Loucy (cell line): ENCODE results near the gene CTSW.

Source experiments
- H2AFZ ChIP-seq: fragments of 200-600 bp; sonication (generic); 2 replicates; pipeline ENCODE4 v1.6.0; 2016; ENCODE audit warnings: antibody characterized with exemption, mild to moderate bottlenecking, low read length, moderate library complexity
- H3F3A ChIP-seq: fragments of 200-600 bp; 2 replicates; pipeline ENCODE4 v1.6.0; 2016; ENCODE audit warnings: antibody characterized with exemption, low read depth, mild to moderate bottlenecking
- H3K27me3 ChIP-seq: fragments of 200-600 bp; sonication (generic); 2 replicates; pipeline ENCODE4 v1.6.1; 2014; ENCODE audit warnings: low read length, mild to moderate bottlenecking; ENCODE audit not compliant: insufficient read depth, poor library complexity, severe bottlenecking
- H3K36me3 ChIP-seq: fragments of 200-600 bp; sonication (generic); 2 replicates; pipeline ENCODE4 v1.6.1; 2016; ENCODE audit warnings: low read length; ENCODE audit not compliant: insufficient read depth
- H3K4me1 ChIP-seq: fragments of 200-600 bp; sonication (generic); 2 replicates; pipeline ENCODE4 v1.5.1; 2014; ENCODE audit warnings: low read length, mild to moderate bottlenecking; ENCODE audit not compliant: insufficient read depth, poor library complexity, severe bottlenecking
- H3K4me2 ChIP-seq: fragments of 200-600 bp; sonication (generic); 2 replicates; pipeline ENCODE4 v1.6.0; 2014; ENCODE audit warnings: antibody characterized with exemption, low read length, low read depth, mild to moderate bottlenecking; ENCODE audit not compliant: poor library complexity, severe bottlenecking
- H3K4me3 ChIP-seq: fragments of 200-600 bp; sonication (generic); 2 replicates; pipeline ENCODE4 v1.5.1; 2014; ENCODE audit warnings: low read length, mild to moderate bottlenecking, mixed read lengths; ENCODE audit not compliant: poor library complexity, severe bottlenecking
- H3K79me2 ChIP-seq: fragments of 200-600 bp; sonication (generic); 2 replicates; pipeline ENCODE4 v1.6.1; 2014; ENCODE audit warnings: low read length; ENCODE audit not compliant: insufficient read depth
- H3K9ac ChIP-seq: fragments of 200-600 bp; sonication (generic); 2 replicates; pipeline ENCODE4 v1.6.0; 2014; ENCODE audit warnings: mild to moderate bottlenecking, low read depth, low read length, moderate library complexity; ENCODE audit not compliant: poor library complexity, severe bottlenecking
- H3K9me2 ChIP-seq: fragments of 200-600 bp; sonication (generic); replicated peaks from 2 replicates; pipeline ENCODE4 v1.6.1; 2016; ENCODE audit warnings: low read depth, low read length, mixed read lengths
- H3K9me3 ChIP-seq: fragments of 200-600 bp; sonication (generic); 2 replicates; pipeline ENCODE4 v1.6.1; 2014; ENCODE audit warnings: mild to moderate bottlenecking, antibody characterized with exemption, low read length, low read depth; ENCODE audit not compliant: insufficient read depth
- H4K20me1 ChIP-seq: fragments of 200-600 bp; sonication (generic); 2 replicates; pipeline ENCODE4 v1.6.0; 2014; ENCODE audit warnings: antibody characterized with exemption, low read length, mild to moderate bottlenecking; ENCODE audit not compliant: insufficient read depth, poor library complexity, severe bottlenecking
- CTCF ChIP-seq: fragments of 200-600 bp; sonication (generic); conservative IDR thresholded peaks from 2 replicates; pipeline ENCODE4 v1.5.1; 2014; ENCODE audit warnings: mild to moderate bottlenecking, antibody characterized with exemption, low read length
- EZH2phosphoT487 ChIP-seq: fragments of 200-600 bp; IDR thresholded peaks from 2 replicates; pipeline ENCODE4 v1.6.1; 2018; ENCODE audit warnings: antibody characterized with exemption, mild to moderate bottlenecking, moderate library complexity, borderline replicate concordance

The CTSW gene

GRCh38 chr11:65915821-65916251 lies 36.2 kb downstream of the CTSW start:
- no peak overlapping the region for H3K9ac ChIP-seq
- H3F3A ChIP-seq: no peaks in the 10 kb centered on the region
- H3K79me2 ChIP-seq: peaks cover 40% of the 10 kb centered on the region
- no peak overlapping the region for H2AFZ ChIP-seq
- no peaks in the 10 kb centered on the region for H3K36me3 ChIP-seq
- peaks cover 30% of the 10 kb centered on the region for H3K4me1 ChIP-seq
- peaks cover 15% of the 10 kb centered on the region for H4K20me1 ChIP-seq
- H3K27me3 ChIP-seq: no peaks in the 10 kb centered on the region
- no peak overlapping the region for H3K4me3 ChIP-seq
- no peak for TF ChIP-seq EZH2phosphoT487
- TF ChIP-seq CTCF: no peak
- peak overlapping the region; percentile 97 for H3K4me2 ChIP-seq
- H3K9me3 ChIP-seq: no peaks in the 10 kb centered on the region
- no peaks in the 10 kb centered on the region for H3K9me2 ChIP-seq

- Histone ChIP-seq H3F3A (no peaks in the 10 kb centered on the region), H3K27me3 (no peaks in the 10 kb centered on the region), H3K9ac (peak overlapping the region; percentile 93), H3K4me3 (peak overlapping the region; percentile 99), H3K9me2 (no peaks in the 10 kb centered on the region), H3K4me2 (peak overlapping the region; percentile 97), H3K4me1 (peaks cover 33% of the 10 kb centered on the region), H2AFZ (no peak overlapping the region), H3K9me3 (no peaks in the 10 kb centered on the region), H4K20me1 (peaks cover 15% of the 10 kb centered on the region), H3K79me2 (peaks cover 43% of the 10 kb centered on the region), H3K36me3 (no peaks in the 10 kb centered on the region)
- TF ChIP-seq EZH2phosphoT487 (no peak), CTCF (no peak)
Measured at GRCh38 chr11:65916391-65916790, 36.8 kb downstream of the CTSW start.

- Histone ChIP-seq H3K79me2 (peaks cover 43% of the 10 kb centered on the region), H3K36me3 (no peaks in the 10 kb centered on the region; the same call in 1 of the 2 replicates), H2AFZ (no peak overlapping the region), H3K27me3 (no peaks in the 10 kb centered on the region), H3K9ac (peak overlapping the region; percentile 93), H3K4me1 (peaks cover 33% of the 10 kb centered on the region), H3F3A (no peaks in the 10 kb centered on the region), H3K4me3 (peak overlapping the region; percentile 99), H3K9me2 (no peaks in the 10 kb centered on the region), H3K9me3 (no peaks in the 10 kb centered on the region), H4K20me1 (peaks cover 15% of the 10 kb centered on the region), H3K4me2 (peak overlapping the region; percentile 97)
- TF ChIP-seq EZH2phosphoT487 (no peak), CTCF (no peak)
Measured at GRCh38 chr11:65917077-65917433, 37.4 kb downstream of the CTSW start.
